Smooth muscle cell (in vitro differentiated cells): ENCODE measurements around the gene ELMO1. TPM values are rescaled to one million over a fixed set of nuclear protein-coding genes. Genes with fewer than 3 reads are reported as not detected.

ENCODE experiments used
- DNase-seq: peaks from one replicate; lab custom pipeline; 2025; ENCODE audit not compliant: unreplicated experiment; lab: John Stamatoyannopoulos, UW
- H2AFZ ChIP-seq: fragments of 200-600 bp; sonication (generic); 2 replicates; pipeline ENCODE4 v1.6.0; 2016; ENCODE audit warnings: antibody characterized with exemption, low read depth, mild to moderate bottlenecking
- H3F3A ChIP-seq: fragments of 200-600 bp; sonication (generic); 2 replicates; pipeline ENCODE4 v1.6.0; 2017; ENCODE audit warnings: antibody characterized with exemption, low read depth
- H3K27ac ChIP-seq: fragments of 200-600 bp; sonication (generic); 2 replicates; pipeline ENCODE4 v1.5.1; 2016; ENCODE audit warnings: low read depth, mild to moderate bottlenecking
- H3K27me3 ChIP-seq: fragments of 200-600 bp; sonication (generic); 2 replicates; pipeline ENCODE4 v1.6.1; 2016; ENCODE audit warnings: low read depth, mild to moderate bottlenecking
- H3K36me3 ChIP-seq: fragments of 200-600 bp; sonication (generic); 2 replicates; pipeline ENCODE4 v1.5.1; 2016; ENCODE audit warnings: low read depth
- H3K4me1 ChIP-seq: fragments of 200-600 bp; sonication (generic); 2 replicates; pipeline ENCODE4 v1.5.1; 2016; ENCODE audit warnings: low read depth
- H3K4me2 ChIP-seq: fragments of 200-600 bp; sonication (generic); 2 replicates; pipeline ENCODE4 v1.6.0; 2016; ENCODE audit warnings: mild to moderate bottlenecking
- H3K4me3 ChIP-seq: fragments of 200-600 bp; sonication (generic); 2 replicates; pipeline ENCODE4 v1.5.1; 2016; ENCODE audit warnings: mild to moderate bottlenecking
- H3K79me2 ChIP-seq: fragments of 200-600 bp; sonication (generic); 2 replicates; pipeline ENCODE4 v1.6.0; 2016; ENCODE audit warnings: low read depth, mild to moderate bottlenecking
- H3K9ac ChIP-seq: fragments of 200-600 bp; sonication (generic); 2 replicates; pipeline ENCODE4 v1.6.0; 2016; ENCODE audit warnings: low read depth
- H3K9me3 ChIP-seq: fragments of 200-600 bp; sonication (generic); replicated peaks from 2 replicates; pipeline ENCODE4 v1.5.1; 2016; ENCODE audit warnings: low read depth
- H4K20me1 ChIP-seq: fragments of 200-600 bp; sonication (generic); 2 replicates; pipeline ENCODE4 v1.6.0; 2016; ENCODE audit warnings: low read depth
- WGBS: methylation state at CpG from one replicate; pipeline ENCODE4 v1.1.7; 2016; ENCODE audit warnings: low lambda C conversion rate; 5-methylcytosine and 5-hydroxymethylcytosine counted together
- polyA plus RNA-seq: library from polyadenylated mRNA; unstranded; fragments of >200 nt; fragmentation: Nextera tagmentation; extraction: Ambion mirVana; gene quantifications from 2 replicates; pipeline ENCODE4 v1.2.1, GENCODE V29; 2016
- total RNA-seq: library from RNA; depleted of rRNA; stranded (reverse); fragments of >200 nt; gene quantifications from 2 replicates; pipeline ENCODE4 v1.2.3, GENCODE V29; 2014
- TF ChIP-seq, protein P1 (sequence below): fragments of 200-600 bp; sonication (generic); IDR thresholded peaks from 2 replicates; pipeline ENCODE4 v1.5.1; 2017; ENCODE audit warnings: borderline replicate concordance, mild to moderate bottlenecking, antibody characterized with exemption; ENCODE audit not compliant: insufficient read depth, poor library complexity, severe bottlenecking

Gene ELMO1
- total and polyA plus RNA-seq, 2 experiments from 2014 or later: 8.2 to 36.0 TPM

- Histone ChIP-seq H3F3A (no peaks in the 10 kb centered on the region), H2AFZ (no peak overlapping the region), H3K27me3 (no peaks in the 10 kb centered on the region), H4K20me1 (no peaks in the 10 kb centered on the region), H3K9me3 (no peaks in the 10 kb centered on the region), H3K9ac (no peak overlapping the region), H3K4me2 (no peak overlapping the region), H3K27ac (no peak overlapping the region), H3K4me1 (no peaks in the 10 kb centered on the region), H3K79me2 (no peaks in the 10 kb centered on the region), H3K36me3 (no peaks in the 10 kb centered on the region), H3K4me3 (no peak overlapping the region)
- no peak for DNase-seq
- 95% methylated on average over 7 of the region's 7 CpGs for whole genome bisulfite sequencing
- TF ChIP-seq, protein P1, sequence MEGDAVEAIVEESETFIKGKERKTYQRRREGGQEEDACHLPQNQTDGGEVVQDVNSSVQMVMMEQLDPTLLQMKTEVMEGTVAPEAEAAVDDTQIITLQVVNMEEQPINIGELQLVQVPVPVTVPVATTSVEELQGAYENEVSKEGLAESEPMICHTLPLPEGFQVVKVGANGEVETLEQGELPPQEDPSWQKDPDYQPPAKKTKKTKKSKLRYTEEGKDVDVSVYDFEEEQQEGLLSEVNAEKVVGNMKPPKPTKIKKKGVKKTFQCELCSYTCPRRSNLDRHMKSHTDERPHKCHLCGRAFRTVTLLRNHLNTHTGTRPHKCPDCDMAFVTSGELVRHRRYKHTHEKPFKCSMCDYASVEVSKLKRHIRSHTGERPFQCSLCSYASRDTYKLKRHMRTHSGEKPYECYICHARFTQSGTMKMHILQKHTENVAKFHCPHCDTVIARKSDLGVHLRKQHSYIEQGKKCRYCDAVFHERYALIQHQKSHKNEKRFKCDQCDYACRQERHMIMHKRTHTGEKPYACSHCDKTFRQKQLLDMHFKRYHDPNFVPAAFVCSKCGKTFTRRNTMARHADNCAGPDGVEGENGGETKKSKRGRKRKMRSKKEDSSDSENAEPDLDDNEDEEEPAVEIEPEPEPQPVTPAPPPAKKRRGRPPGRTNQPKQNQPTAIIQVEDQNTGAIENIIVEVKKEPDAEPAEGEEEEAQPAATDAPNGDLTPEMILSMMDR: no peak
These were observed 296.8 kb downstream of the ELMO1 start for GRCh38 chr7:37151741-37152413.

DNA sequence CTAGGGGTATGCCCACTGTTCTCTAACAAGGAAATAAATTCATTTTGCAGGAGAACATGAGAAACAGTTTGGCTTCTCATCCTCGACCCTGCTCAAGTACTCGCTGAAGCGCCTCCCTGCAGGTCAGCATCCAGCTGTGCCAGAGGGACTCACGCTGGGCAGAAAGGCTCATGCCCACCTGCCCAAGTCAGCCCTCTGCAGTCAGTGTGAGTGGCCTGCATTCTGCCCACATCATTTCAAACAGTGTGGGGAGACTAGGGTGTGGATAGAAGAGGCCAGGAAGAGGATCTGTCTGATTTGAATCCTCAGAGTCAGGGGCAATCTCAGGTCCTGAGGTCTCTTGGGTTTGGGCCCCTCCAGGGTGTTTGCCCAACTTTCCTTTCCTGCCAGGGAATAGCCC, 297.8 kb downstream of the ELMO1 start:
- H3K27me3 ChIP-seq: no peaks in the 10 kb centered on the region
- no peaks in the 10 kb centered on the region for H3F3A ChIP-seq
- H3K9me3 ChIP-seq: no peaks in the 10 kb centered on the region
- H3K4me3 ChIP-seq: no peak overlapping the region
- no peaks in the 10 kb centered on the region for H4K20me1 ChIP-seq
- H3K27ac ChIP-seq: no peak overlapping the region
- no peak overlapping the region for H3K9ac ChIP-seq
- no peak overlapping the region for H3K4me2 ChIP-seq
- TF ChIP-seq, protein P1: no peak
- no peaks in the 10 kb centered on the region for H3K4me1 ChIP-seq
- no peaks in the 10 kb centered on the region for H3K79me2 ChIP-seq
- no peak for DNase-seq
- 97% methylated on average over 4 of the region's 4 CpGs for WGBS
- no peak overlapping the region for H2AFZ ChIP-seq
- H3K36me3 ChIP-seq: no peaks in the 10 kb centered on the region

GRCh38 chr7:37150180-37150579, 298.5 kb downstream of the ELMO1 start:
- TF ChIP-seq, protein P1: no peak
- no peaks in the 10 kb centered on the region for H3K9me3 ChIP-seq
- H4K20me1 ChIP-seq: no peaks in the 10 kb centered on the region
- H2AFZ ChIP-seq: no peak overlapping the region
- no peak for DNase-seq
- no peak overlapping the region for H3K27ac ChIP-seq
- 67% methylated on average over 4 of the region's 4 CpGs for WGBS
- H3K4me1 ChIP-seq: no peaks in the 10 kb centered on the region
- no peaks in the 10 kb centered on the region for H3K27me3 ChIP-seq
- H3F3A ChIP-seq: no peaks in the 10 kb centered on the region
- no peak overlapping the region for H3K4me2 ChIP-seq
- H3K36me3 ChIP-seq: no peaks in the 10 kb centered on the region
- H3K9ac ChIP-seq: no peak overlapping the region
- no peaks in the 10 kb centered on the region for H3K79me2 ChIP-seq
- no peak overlapping the region for H3K4me3 ChIP-seq

- Histone ChIP-seq H3K4me3 (no peak overlapping the region), H3K9ac (no peak overlapping the region), H3K9me3 (no peaks in the 10 kb centered on the region), H3F3A (no peaks in the 10 kb centered on the region), H3K27me3 (no peaks in the 10 kb centered on the region), H3K4me2 (no peak overlapping the region), H2AFZ (no peak overlapping the region), H3K27ac (no peak overlapping the region), H3K4me1 (no peaks in the 10 kb centered on the region), H3K36me3 (no peaks in the 10 kb centered on the region), H3K79me2 (no peaks in the 10 kb centered on the region), H4K20me1 (no peaks in the 10 kb centered on the region)
- no peak for DNase-seq
- TF ChIP-seq, protein P1: no peak
These were observed 298.9 kb downstream of the ELMO1 start for GRCh38 chr7:37149773-37150124.
